Right lobe of liver (tissue), 4 donors: Measurements from ENCODE around the gene HS1BP3.

Experiments
- POLR2A ChIP-seq: fragments of 450-650 bp; IDR thresholded peaks from one replicate; pipeline ENCODE4 v1.6.1; 2017; ENCODE audit warnings: antibody characterized with exemption, mild to moderate bottlenecking
- TF ChIP-seq, protein P1 (sequence below), 4 donors: fragments of 200-600 bp in 3 of 4; fragments of 450-650 bp in 1 of 4; IDR thresholded peaks; one replicate each; pipeline versions ENCODE4 v1.5.1 to v1.8.0; 2016 to 2022; ENCODE audit warnings: antibody characterized with exemption in 4 of 4, mild to moderate bottlenecking in 2 of 4
- donor health status: DM: no; HTN: no; CAD: no.
- donor health status: DM: no; HTN: no; CAD: no.
- donor health status: DM: no; HTN: yes; CAD: no.

DNA sequence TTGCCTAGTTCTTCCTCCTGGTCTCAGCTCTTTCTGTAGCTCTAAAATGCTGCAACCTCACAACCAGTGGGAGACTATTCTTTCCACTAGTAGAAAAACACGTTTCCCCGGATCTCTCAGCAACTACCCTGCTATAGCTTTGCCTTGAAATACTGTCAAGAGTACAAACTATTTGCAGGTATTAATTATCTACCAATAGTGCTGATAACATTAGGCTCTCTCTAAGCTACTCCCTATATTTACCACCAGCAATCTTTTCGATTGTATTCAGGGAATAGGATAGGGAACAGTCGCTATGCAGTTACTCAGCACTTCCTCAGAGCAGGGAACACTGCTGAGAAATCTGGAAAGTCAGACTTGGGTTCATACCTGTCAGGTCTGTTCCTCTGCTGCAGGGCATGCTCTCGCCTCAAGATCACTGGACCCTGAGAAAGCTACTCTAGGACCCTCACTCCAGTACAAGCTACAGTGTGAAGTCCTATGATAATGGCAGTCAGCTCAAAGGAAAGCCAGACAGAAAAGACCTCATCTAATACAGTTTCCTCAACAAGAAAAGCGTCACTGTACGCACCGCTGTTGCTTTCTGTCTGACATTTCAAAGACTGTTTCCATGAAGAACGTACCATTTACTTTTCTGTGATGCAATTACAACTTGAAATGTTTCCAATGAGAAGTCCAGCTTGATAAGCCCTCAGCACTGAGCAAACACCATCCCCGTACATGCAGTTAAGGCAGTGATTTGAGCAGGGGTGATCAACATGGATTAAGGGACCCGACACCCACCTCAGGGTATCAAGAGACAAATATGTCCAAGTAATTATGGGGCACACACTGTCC, 38.7 kb upstream of the HS1BP3 start:
- TF ChIP-seq POLR2A = no peak
- TF ChIP-seq, protein P1, sequence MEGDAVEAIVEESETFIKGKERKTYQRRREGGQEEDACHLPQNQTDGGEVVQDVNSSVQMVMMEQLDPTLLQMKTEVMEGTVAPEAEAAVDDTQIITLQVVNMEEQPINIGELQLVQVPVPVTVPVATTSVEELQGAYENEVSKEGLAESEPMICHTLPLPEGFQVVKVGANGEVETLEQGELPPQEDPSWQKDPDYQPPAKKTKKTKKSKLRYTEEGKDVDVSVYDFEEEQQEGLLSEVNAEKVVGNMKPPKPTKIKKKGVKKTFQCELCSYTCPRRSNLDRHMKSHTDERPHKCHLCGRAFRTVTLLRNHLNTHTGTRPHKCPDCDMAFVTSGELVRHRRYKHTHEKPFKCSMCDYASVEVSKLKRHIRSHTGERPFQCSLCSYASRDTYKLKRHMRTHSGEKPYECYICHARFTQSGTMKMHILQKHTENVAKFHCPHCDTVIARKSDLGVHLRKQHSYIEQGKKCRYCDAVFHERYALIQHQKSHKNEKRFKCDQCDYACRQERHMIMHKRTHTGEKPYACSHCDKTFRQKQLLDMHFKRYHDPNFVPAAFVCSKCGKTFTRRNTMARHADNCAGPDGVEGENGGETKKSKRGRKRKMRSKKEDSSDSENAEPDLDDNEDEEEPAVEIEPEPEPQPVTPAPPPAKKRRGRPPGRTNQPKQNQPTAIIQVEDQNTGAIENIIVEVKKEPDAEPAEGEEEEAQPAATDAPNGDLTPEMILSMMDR (IDR thresholded peaks at IDR 0.05) = no peak
